Measurements from ENCODE around the gene ARHGAP42. TPM values are rescaled to one million over a fixed set of nuclear protein-coding genes. Genes with fewer than 3 reads are reported as not detected.
A peak's percentile ranks its signal among the peaks of the same experiment; 100 is the strongest.
"Not testable (repeated sequence)": the region's sequence is repeated elsewhere in the genome, so short reads cannot be mapped to it uniquely, and the experiment has no call there.

ARHGAP42 gene, protein sequence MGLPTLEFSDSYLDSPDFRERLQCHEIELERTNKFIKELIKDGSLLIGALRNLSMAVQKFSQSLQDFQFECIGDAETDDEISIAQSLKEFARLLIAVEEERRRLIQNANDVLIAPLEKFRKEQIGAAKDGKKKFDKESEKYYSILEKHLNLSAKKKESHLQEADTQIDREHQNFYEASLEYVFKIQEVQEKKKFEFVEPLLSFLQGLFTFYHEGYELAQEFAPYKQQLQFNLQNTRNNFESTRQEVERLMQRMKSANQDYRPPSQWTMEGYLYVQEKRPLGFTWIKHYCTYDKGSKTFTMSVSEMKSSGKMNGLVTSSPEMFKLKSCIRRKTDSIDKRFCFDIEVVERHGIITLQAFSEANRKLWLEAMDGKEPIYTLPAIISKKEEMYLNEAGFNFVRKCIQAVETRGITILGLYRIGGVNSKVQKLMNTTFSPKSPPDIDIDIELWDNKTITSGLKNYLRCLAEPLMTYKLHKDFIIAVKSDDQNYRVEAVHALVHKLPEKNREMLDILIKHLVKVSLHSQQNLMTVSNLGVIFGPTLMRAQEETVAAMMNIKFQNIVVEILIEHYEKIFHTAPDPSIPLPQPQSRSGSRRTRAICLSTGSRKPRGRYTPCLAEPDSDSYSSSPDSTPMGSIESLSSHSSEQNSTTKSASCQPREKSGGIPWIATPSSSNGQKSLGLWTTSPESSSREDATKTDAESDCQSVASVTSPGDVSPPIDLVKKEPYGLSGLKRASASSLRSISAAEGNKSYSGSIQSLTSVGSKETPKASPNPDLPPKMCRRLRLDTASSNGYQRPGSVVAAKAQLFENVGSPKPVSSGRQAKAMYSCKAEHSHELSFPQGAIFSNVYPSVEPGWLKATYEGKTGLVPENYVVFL
- 7.8 and 11.5 TPM in 2 replicates for total RNA-seq (2014; rRNA removed; shearing (Covaris generic); ENCODE audit: low replicate concordance)

GRCh38 chr11:100687054-100687629 lies at the start of gene ARHGAP42:
Gene ARHGAP42, plus strand, starts transcription at chr11:100687288. Its CDS starts 391 bp downstream, at chr11:100687679.
- in situ Hi-C loops (cut with HindIII; ENCODE audit: low pct_unique_long_range_greater_than_20kb, low sequenced_read_pairs) = no loop called here
- DNase-seq (ENCODE audit: low read depth) = peak; percentile 64

- in situ Hi-C loops (cut with HindIII; ENCODE audit: low pct_unique_long_range_greater_than_20kb, low sequenced_read_pairs) = no loop called here
- no peak for DNase-seq (ENCODE audit: low read depth)
Measured at GRCh38 chr11:100637706-100638105, 49.4 kb upstream of the ARHGAP42 start.

- no peak for DNase-seq (ENCODE audit: low read depth)
- in situ Hi-C loops (cut with HindIII; ENCODE audit: low pct_unique_long_range_greater_than_20kb, low sequenced_read_pairs) = no loop called here
Measured at GRCh38 chr11:100638648-100639047, 48.4 kb upstream of the ARHGAP42 start.

DNA sequence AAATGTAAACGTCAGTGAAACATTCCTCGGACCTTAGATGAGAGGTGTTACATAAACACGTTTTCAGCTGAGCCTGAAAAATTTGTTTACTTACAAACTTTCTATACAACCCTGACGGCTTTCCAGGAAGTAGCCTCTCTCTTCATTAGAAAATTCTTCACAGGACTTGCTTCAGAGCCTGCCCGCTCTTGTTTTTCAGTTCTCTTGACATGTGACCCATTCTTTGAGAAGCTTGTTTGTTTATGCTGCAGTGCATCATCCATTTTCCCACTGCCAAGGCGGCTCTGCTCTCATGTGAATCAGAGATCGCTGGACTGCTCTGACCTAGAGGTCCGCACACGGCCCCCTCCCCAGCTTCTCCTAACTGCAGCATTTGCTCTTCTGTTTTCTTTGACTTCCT lies 47.9 kb upstream of the ARHGAP42 start:
- no peak for DNase-seq (ENCODE audit: low read depth)
- in situ Hi-C loops (cut with HindIII; ENCODE audit: low pct_unique_long_range_greater_than_20kb, low sequenced_read_pairs) = no loop called here

- in situ Hi-C loops (cut with HindIII; ENCODE audit: low pct_unique_long_range_greater_than_20kb, low sequenced_read_pairs) = no loop called here
- DNase-seq (ENCODE audit: low read depth) = no peak
Measured at GRCh38 chr11:100640071-100640470, 47.0 kb upstream of the ARHGAP42 start.

GRCh38 chr11:100640646-100641045 lies 46.4 kb upstream of the ARHGAP42 start:
- in situ Hi-C loops (cut with HindIII; ENCODE audit: low pct_unique_long_range_greater_than_20kb, low sequenced_read_pairs) = no loop called here
- DNase-seq (ENCODE audit: low read depth) = no peak

DNA sequence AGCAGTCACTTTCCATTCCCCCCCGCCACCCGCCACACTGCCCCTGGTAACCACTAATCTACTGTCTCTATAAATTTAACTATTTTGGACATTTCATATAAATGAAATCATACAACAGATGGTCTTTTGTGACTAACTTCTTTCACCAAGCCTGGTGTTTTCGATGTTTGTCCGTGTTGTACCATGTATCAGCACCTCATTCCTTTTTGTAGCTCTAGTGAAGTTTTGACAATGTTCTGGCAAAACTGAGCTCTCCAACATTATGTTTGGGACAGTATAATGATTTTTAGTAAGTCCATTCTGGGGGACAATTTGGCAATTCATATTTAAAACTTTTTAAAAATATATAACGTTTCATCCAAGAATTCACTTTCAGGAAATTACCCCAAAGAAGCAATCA lies 45.6 kb upstream of the ARHGAP42 start:
- in situ Hi-C loops (cut with HindIII; ENCODE audit: low pct_unique_long_range_greater_than_20kb, low sequenced_read_pairs) = no loop called here
- no peak for DNase-seq (ENCODE audit: low read depth)

GRCh38 chr11:100646545-100646944 lies 40.5 kb upstream of the ARHGAP42 start:
- in situ Hi-C loops (cut with HindIII; ENCODE audit: low pct_unique_long_range_greater_than_20kb, low sequenced_read_pairs) = no loop called here

GRCh38 chr11:100647861-100648260 lies 39.2 kb upstream of the ARHGAP42 start:
- DNase-seq (ENCODE audit: low read depth) = no peak
- in situ Hi-C loops (cut with HindIII; ENCODE audit: low pct_unique_long_range_greater_than_20kb, low sequenced_read_pairs) = no loop called here

More at GRCh38 chr11:100646545-100646944, 40.5 kb upstream of the ARHGAP42 start:
- DNase-seq (ENCODE audit: low read depth) = no peak

DNA sequence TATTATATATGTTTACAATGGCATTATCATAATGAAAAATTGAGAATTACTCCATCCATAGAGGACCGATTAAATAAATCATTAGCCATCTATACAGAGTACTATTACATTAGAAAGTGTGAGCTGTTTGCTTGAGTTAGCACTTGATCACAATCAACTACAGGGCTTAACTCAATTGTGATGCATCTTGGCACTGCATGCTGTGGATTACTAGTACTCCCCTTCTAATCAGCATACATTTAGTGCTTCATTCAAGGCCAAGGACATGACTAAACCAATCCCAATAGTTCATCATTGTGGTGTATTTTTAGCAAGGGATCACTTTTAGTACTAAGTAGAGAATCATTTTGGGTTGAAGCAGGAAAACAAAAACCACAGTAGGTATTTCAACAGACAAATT lies 23.5 kb upstream of the ARHGAP42 start:
- DNase-seq (ENCODE audit: low read depth) = no peak

GRCh38 chr11:100663996-100664395 lies 23.1 kb upstream of the ARHGAP42 start:
- in situ Hi-C loops (cut with HindIII; ENCODE audit: low pct_unique_long_range_greater_than_20kb, low sequenced_read_pairs) = no loop called here
- no peak for DNase-seq (ENCODE audit: low read depth)

More for the DNA sequence above, 23.5 kb upstream of the ARHGAP42 start:
- in situ Hi-C loops (cut with HindIII; ENCODE audit: low pct_unique_long_range_greater_than_20kb, low sequenced_read_pairs) = no loop called here

- DNase-seq (ENCODE audit: low read depth); in situ Hi-C loops (cut with HindIII; ENCODE audit: low pct_unique_long_range_greater_than_20kb, low sequenced_read_pairs): not testable (repeated sequence)
Measured at GRCh38 chr11:100666816-100667215, 20.3 kb upstream of the ARHGAP42 start.

- in situ Hi-C loops (cut with HindIII; ENCODE audit: low pct_unique_long_range_greater_than_20kb, low sequenced_read_pairs) = no loop called here
- DNase-seq (ENCODE audit: low read depth) = no peak
Measured at GRCh38 chr11:100667449-100667848, 19.6 kb upstream of the ARHGAP42 start.

GRCh38 chr11:100670140-100670539 lies 16.9 kb upstream of the ARHGAP42 start:
- in situ Hi-C loops (cut with HindIII; ENCODE audit: low pct_unique_long_range_greater_than_20kb, low sequenced_read_pairs) = no loop called here
- DNase-seq (ENCODE audit: low read depth) = no peak

- no peak for DNase-seq (ENCODE audit: low read depth)
- in situ Hi-C loops (cut with HindIII; ENCODE audit: low pct_unique_long_range_greater_than_20kb, low sequenced_read_pairs) = no loop called here
Measured at GRCh38 chr11:100671471-100671870, 15.6 kb upstream of the ARHGAP42 start.

DNA sequence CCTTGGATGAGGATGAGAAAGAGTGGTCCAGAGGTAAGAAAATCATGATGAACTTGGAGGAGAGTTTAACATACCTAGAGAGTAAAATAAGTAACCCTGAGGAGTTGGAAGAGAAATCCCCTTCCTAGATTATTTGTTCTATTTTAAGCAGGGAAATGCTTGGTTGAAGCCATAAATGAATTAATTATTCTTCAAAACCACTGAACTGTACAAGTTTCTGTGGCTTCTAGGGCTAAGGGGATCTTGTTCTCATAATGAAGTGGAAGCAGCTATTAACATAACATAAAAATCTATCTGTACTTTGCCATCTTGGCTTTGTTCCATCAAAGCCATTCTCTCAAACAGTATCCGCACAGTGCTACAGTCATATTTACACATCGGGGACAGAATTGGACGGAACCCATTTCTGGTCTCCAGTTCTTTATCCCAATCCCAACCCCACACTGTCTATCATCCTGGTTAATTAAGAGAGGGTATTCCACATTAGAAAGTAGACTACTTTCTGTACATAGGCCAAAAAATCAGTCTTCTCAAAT lies 14.5 kb upstream of the ARHGAP42 start:
- DNase-seq (ENCODE audit: low read depth) = no peak
- in situ Hi-C loops (cut with HindIII; ENCODE audit: low pct_unique_long_range_greater_than_20kb, low sequenced_read_pairs) = no loop called here

DNA sequence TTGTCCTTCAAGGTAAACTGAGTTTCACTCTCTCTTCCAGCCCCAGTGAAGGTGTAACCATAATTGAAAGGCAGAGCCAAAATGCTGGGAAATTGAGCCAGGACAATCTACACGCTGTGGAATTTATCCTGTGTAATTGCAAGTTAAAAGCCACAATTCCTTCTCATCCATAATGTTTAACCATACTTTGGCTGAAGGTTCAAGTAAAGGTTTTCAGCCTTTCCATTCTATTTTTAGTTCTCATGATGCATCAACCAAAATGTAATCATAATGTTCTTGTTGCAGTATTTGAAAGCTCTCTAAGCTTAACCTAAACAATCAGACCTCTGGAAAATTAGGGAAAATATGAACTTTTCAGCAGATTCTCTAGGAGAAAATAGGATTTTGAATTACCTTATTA lies 14.0 kb upstream of the ARHGAP42 start:
- DNase-seq (ENCODE audit: low read depth) = no peak
- in situ Hi-C loops (cut with HindIII; ENCODE audit: low pct_unique_long_range_greater_than_20kb, low sequenced_read_pairs) = no loop called here

- DNase-seq (ENCODE audit: low read depth) = no peak
- in situ Hi-C loops (cut with HindIII; ENCODE audit: low pct_unique_long_range_greater_than_20kb, low sequenced_read_pairs) = no loop called here
Measured at GRCh38 chr11:100674212-100674611, 12.9 kb upstream of the ARHGAP42 start.
